Neural cell (in vitro differentiated cells): ENCODE data around the gene USP34. TPM values are rescaled to one million over a fixed set of nuclear protein-coding genes. Genes with fewer than 3 reads are reported as not detected.

Source experiments
- H2AFZ ChIP-seq: fragments of 200-600, 300-800 bp; sonication (generic), shearing (Covaris generic); 2 replicates; pipeline ENCODE4 v1.6.0; 2014; ENCODE audit warnings: low read depth, mild to moderate bottlenecking, antibody characterized with exemption, low read length, moderate library complexity
- H3F3A ChIP-seq: fragments of 200-600 bp; shearing (Covaris generic); 2 replicates; pipeline ENCODE4 v1.6.1; 2016; ENCODE audit warnings: mild to moderate bottlenecking, moderate library complexity, mixed read lengths, antibody characterized with exemption, low read length; ENCODE audit not compliant: insufficient read depth, poor library complexity, severe bottlenecking
- H3K27ac ChIP-seq: fragments of 200-600, 300-800 bp; sonication (generic), shearing (Covaris generic); 2 replicates; pipeline ENCODE4 v1.5.1; 2014; ENCODE audit warnings: mild to moderate bottlenecking, low read length, moderate library complexity
- H3K27me3 ChIP-seq: fragments of 300-800, 200-600 bp; sonication (generic), shearing (Covaris generic); 2 replicates; pipeline ENCODE4 v1.6.0; 2014; ENCODE audit warnings: mild to moderate bottlenecking, low read depth, low read length, moderate library complexity; ENCODE audit not compliant: insufficient read depth
- H3K36me3 ChIP-seq: fragments of 300-800, 200-600 bp; sonication (generic), shearing (Covaris generic); 2 replicates; pipeline ENCODE4 v1.5.1; 2014; ENCODE audit warnings: mild to moderate bottlenecking, antibody characterized with exemption, low read length, moderate library complexity; ENCODE audit not compliant: insufficient read depth
- H3K4me2 ChIP-seq: fragments of 300-800, 200-600 bp; sonication (generic), shearing (Covaris generic); 2 replicates; pipeline ENCODE4 v1.6.0; 2014; ENCODE audit warnings: mild to moderate bottlenecking, low read length
- H3K4me3 ChIP-seq: fragments of 300-800, 200-600 bp; sonication (generic), shearing (Covaris generic); 2 replicates; pipeline ENCODE4 v1.5.1; 2014; ENCODE audit warnings: mild to moderate bottlenecking, low read length, moderate library complexity
- H3K79me2 ChIP-seq: fragments of 200-600 bp; shearing (Covaris generic); replicated peaks from 2 replicates; pipeline ENCODE4 v1.6.0; 2014; ENCODE audit warnings: mild to moderate bottlenecking, low read length, moderate library complexity; ENCODE audit not compliant: insufficient read depth
- H3K9ac ChIP-seq: fragments of 300-800, 200-600 bp; sonication (generic), shearing (Covaris generic); 2 replicates; pipeline ENCODE4 v1.6.1; 2016; ENCODE audit warnings: mild to moderate bottlenecking, low read length, mixed read lengths
- H3K9me2 ChIP-seq: fragments of 200-600 bp; shearing (Covaris generic); 2 replicates; pipeline ENCODE4 v1.6.1; 2016; ENCODE audit warnings: mild to moderate bottlenecking, low read length, mixed read lengths; ENCODE audit not compliant: insufficient read depth
- H3K9me3 ChIP-seq: fragments of 200-600, 300-800 bp; sonication (generic), shearing (Covaris generic); 2 replicates; pipeline ENCODE4 v1.6.1; 2016; ENCODE audit warnings: mild to moderate bottlenecking, mixed run types, low read length, moderate library complexity, mixed read lengths
- H4K20me1 ChIP-seq: fragments of 200-600 bp; shearing (Covaris generic); 2 replicates; pipeline ENCODE4 v1.6.1; 2016; ENCODE audit warnings: mild to moderate bottlenecking, mixed run types; ENCODE audit not compliant: insufficient read depth
- CTCF ChIP-seq: fragments of 450-650 bp; IDR thresholded peaks from 2 replicates; pipeline ENCODE4 v1.5.1; 2014; ENCODE audit warnings: antibody characterized with exemption, mild to moderate bottlenecking, moderate library complexity; ENCODE audit not compliant: poor library complexity, severe bottlenecking
- EP300 ChIP-seq: fragments of 450-650 bp; conservative IDR thresholded peaks from 2 replicates; pipeline ENCODE4 v1.6.1; 2014; ENCODE audit warnings: antibody characterized with exemption, mild to moderate bottlenecking, moderate library complexity; ENCODE audit not compliant: poor library complexity, severe bottlenecking
- EZH2 ChIP-seq: fragments of 200-600, 300-800 bp; shearing (Covaris generic), sonication (generic); IDR thresholded peaks from 2 replicates; pipeline ENCODE4 v1.6.1; 2014; ENCODE audit warnings: antibody characterized with exemption, low read length, borderline replicate concordance, mild to moderate bottlenecking; ENCODE audit not compliant: insufficient read depth, poor library complexity, severe bottlenecking
- MXI1 ChIP-seq: fragments of 450-650 bp; conservative IDR thresholded peaks from 2 replicates; pipeline ENCODE4 v1.6.1; 2014; ENCODE audit warnings: antibody characterized with exemption, mild to moderate bottlenecking; ENCODE audit not compliant: poor library complexity, severe bottlenecking
- POLR2AphosphoS5 ChIP-seq: IDR thresholded peaks from 2 replicates; pipeline ENCODE4 v1.6.1; 2012
- RAD21 ChIP-seq: fragments of 450-650 bp; conservative IDR thresholded peaks from 2 replicates; pipeline ENCODE4 v1.6.1; 2014; ENCODE audit warnings: antibody characterized with exemption, mild to moderate bottlenecking, moderate library complexity
- REST ChIP-seq: IDR thresholded peaks from 2 replicates; pipeline ENCODE4 v1.6.1; 2012; ENCODE audit warnings: borderline replicate concordance
- SMC3 ChIP-seq: fragments of 450-650 bp; conservative IDR thresholded peaks from 2 replicates; pipeline ENCODE4 v1.6.1; 2014; ENCODE audit warnings: antibody characterized with exemption, mild to moderate bottlenecking, moderate library complexity; ENCODE audit not compliant: poor library complexity
- TAF1 ChIP-seq: IDR thresholded peaks from 2 replicates; pipeline ENCODE4 v1.6.1; 2012; ENCODE audit warnings: low read depth
- polyA plus RNA-seq: library from polyadenylated mRNA; depleted of rRNA; stranded (reverse); fragments of >200 nt; gene quantifications from 2 replicates; pipeline ENCODE4 v1.2.3, GENCODE V29; 2014

Gene USP34
- polyA plus RNA-seq, 1 donor from 2014 or later, result 87.9 TPM

- Histone ChIP-seq H3K4me3 (no peak overlapping the region), H2AFZ (no peak overlapping the region), H3K36me3 (peaks cover 5% of the 10 kb centered on the region), H4K20me1 (no peaks in the 10 kb centered on the region), H3K9ac (no peak overlapping the region), H3F3A (no peaks in the 10 kb centered on the region), H3K9me3 (no peaks in the 10 kb centered on the region), H3K27ac (no peak overlapping the region), H3K9me2 (no peaks in the 10 kb centered on the region), H3K79me2 (no peaks in the 10 kb centered on the region), H3K4me2 (no peak overlapping the region), H3K27me3 (no peaks in the 10 kb centered on the region)
- TF ChIP-seq SMC3 (no peak), TAF1 (no peak), MXI1 (no peak), EP300 (no peak), CTCF (no peak), RAD21 (no peak), EZH2 (no peak), REST (no peak), POLR2AphosphoS5 (no peak)
Observed at GRCh38 chr2:61233581-61233980, 237.3 kb downstream of the USP34 start.

DNA sequence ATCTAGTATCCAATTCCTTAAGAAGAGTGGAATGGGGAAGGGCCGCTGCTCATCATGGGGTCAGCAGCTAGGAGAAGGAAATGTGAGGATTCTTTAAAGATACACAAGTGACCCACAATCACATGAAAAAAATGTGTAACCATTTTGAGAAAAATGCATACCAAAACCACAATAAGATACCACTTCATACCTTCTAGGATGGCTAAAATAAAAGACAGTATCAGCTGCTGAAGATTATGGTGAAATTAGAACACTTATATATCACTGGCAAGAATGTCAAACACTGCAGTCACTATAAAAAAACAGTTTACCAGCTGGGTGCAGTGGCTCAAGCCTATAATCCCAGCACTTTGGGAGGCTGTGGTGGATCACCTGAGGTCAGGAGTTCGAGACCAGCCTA lies 241.0 kb downstream of the USP34 start:
- Histone ChIP-seq H3K4me3 (no peak overlapping the region), H3K9me2 (no peaks in the 10 kb centered on the region), H3K4me2 (no peak overlapping the region), H3K79me2 (no peaks in the 10 kb centered on the region), H4K20me1 (no peaks in the 10 kb centered on the region), H3K9me3 (no peaks in the 10 kb centered on the region), H3K27me3 (no peaks in the 10 kb centered on the region), H3F3A (no peaks in the 10 kb centered on the region), H3K9ac (no peak overlapping the region), H3K36me3 (peaks cover 11% of the 10 kb centered on the region), H3K27ac (no peak overlapping the region), H2AFZ (no peak overlapping the region)
- TF ChIP-seq CTCF (no peak), SMC3 (no peak), EP300 (no peak), REST (no peak), EZH2 (no peak), TAF1 (no peak), RAD21 (no peak), MXI1 (no peak), POLR2AphosphoS5 (no peak)
